RWPE1 (cell line): ENCODE measurements around the gene NLGN1.
"Not testable (repeated sequence)": the region's sequence is repeated elsewhere in the genome, so short reads cannot be mapped to it uniquely, and the experiment has no call there.

Source experiments
- CTCF ChIA-PET: fragments of 350-600 bp; sonication (Branson Sonifier 250); formaldehyde crosslinking; extraction: SDS; loops from one replicate; lab custom pipeline; 2021; lab: Yijun Ruan, JAX
- POLR2A ChIA-PET: fragments of 400-600 bp; formaldehyde crosslinking; extraction: SDS; loops from one replicate; lab custom pipeline; 2020; ENCODE audit warnings: antibody characterized with exemption; ENCODE audit not compliant: low non-redundant PET; lab: Yijun Ruan, JAX
- DNase-seq: peaks from one replicate; pipeline ENCODE4 v3.0.0; 2012; ENCODE audit warnings: low spot score
- H3K27ac ChIP-seq: fragments of 450-650 bp; 2 replicates; pipeline ENCODE4 v1.5.1; 2017
- TF ChIP-seq, protein P1 (sequence below): fragments of 450-650 bp; conservative IDR thresholded peaks from 2 replicates; pipeline ENCODE4 v1.5.1; 2017; ENCODE audit warnings: low read depth, mild to moderate bottlenecking

Gene NLGN1

DNA sequence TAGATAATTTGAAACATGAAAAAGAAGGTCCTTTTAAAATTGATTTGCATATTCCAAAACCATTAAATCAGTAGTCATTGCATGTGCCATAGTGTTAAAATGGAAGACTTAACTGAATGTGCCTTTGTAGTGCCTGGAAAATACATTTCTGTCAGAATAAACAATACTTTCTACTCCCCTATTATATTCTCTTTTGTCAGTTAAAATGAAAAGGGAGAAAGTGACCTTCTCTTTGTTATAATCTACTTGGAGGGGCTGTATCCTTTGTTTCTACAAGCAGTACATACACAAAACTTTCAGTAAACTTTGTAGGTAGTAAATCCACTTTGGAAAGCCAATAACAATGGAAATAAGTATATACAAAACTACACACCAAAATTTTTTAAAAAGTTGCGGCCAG, 189.5 kb downstream of the NLGN1 start:
- TF ChIP-seq, protein P1, sequence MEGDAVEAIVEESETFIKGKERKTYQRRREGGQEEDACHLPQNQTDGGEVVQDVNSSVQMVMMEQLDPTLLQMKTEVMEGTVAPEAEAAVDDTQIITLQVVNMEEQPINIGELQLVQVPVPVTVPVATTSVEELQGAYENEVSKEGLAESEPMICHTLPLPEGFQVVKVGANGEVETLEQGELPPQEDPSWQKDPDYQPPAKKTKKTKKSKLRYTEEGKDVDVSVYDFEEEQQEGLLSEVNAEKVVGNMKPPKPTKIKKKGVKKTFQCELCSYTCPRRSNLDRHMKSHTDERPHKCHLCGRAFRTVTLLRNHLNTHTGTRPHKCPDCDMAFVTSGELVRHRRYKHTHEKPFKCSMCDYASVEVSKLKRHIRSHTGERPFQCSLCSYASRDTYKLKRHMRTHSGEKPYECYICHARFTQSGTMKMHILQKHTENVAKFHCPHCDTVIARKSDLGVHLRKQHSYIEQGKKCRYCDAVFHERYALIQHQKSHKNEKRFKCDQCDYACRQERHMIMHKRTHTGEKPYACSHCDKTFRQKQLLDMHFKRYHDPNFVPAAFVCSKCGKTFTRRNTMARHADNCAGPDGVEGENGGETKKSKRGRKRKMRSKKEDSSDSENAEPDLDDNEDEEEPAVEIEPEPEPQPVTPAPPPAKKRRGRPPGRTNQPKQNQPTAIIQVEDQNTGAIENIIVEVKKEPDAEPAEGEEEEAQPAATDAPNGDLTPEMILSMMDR, result no peak
- no peak for DNase-seq
- POLR2A ChIA-PET, result no interaction called here
- no peak overlapping the region for H3K27ac ChIP-seq
- CTCF ChIA-PET, result interaction anchor here (0.6 kb wide), 1 partner anchor 257 kb away, joined by 4 read pairs; no protein-coding TSS in a partner anchor

DNA sequence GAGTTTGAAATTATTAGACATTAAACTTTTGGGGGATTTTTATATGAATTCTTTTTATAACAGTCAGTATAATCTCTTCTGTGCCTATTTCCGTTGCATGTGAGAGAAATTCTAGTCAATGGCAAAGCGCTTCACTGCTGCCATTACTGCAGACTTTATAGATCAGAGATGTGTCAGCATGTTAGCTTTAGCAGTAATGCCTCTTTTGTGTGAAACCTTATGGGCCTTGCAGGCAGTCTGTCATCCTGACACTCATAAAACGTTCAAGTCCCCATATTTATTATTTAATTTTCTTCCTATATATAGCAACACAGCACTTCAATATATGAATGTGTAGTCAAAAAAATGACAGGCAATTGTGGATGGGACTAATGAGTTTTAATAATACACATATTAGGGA, 191.0 kb downstream of the NLGN1 start:
- POLR2A ChIA-PET, result no interaction called here
- TF ChIP-seq, protein P1, result no peak
- CTCF ChIA-PET, result no interaction called here
- no peak overlapping the region for H3K27ac ChIP-seq
- no peak for DNase-seq

DNA sequence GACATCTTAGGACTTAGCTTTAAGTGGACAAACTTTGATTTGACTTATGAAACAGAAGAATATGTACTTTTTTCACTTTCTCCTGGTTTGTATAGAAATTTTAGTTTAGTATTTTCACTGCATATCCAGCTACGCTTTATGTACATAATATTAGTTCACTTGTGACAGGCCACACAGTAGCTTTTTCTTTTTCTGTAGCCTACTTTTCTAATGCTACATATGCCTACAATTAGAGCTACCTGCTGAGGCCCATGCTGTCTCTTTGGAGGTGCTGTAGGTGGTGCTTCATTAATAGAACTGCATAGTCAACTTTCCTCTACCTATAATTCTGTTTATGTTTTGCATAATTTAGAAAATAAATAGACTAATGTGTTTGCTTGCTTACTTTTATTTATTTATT, 191.6 kb downstream of the NLGN1 start:
- ChIA-PET POLR2A (no interaction called here), CTCF (no interaction called here)
- TF ChIP-seq, protein P1, result no peak
- no peak overlapping the region for H3K27ac ChIP-seq
- DNase-seq, result no peak

DNA sequence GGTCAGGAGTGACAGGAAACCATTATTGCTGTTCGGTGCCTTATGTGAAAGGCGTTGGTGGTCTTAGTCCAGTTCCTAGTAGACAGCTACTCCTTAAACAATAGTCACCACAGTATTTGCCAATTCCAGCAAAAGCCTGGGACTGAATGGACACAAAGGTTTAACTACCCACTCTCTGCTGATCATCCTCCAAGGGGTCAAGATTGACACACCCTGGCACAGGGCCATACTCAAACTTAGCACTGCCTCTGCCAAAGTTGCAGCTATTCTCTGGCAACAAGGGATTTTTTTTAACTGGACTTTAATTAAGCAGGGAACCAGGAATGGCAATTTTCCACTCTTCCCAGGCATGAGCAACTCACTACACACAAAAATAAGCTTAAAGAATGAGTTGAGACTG, 193.9 kb downstream of the NLGN1 start:
- DNase-seq, result no peak
- TF ChIP-seq, protein P1, result no peak
- no peak overlapping the region for H3K27ac ChIP-seq
- ChIA-PET CTCF (no interaction called here), POLR2A (no interaction called here)

DNA sequence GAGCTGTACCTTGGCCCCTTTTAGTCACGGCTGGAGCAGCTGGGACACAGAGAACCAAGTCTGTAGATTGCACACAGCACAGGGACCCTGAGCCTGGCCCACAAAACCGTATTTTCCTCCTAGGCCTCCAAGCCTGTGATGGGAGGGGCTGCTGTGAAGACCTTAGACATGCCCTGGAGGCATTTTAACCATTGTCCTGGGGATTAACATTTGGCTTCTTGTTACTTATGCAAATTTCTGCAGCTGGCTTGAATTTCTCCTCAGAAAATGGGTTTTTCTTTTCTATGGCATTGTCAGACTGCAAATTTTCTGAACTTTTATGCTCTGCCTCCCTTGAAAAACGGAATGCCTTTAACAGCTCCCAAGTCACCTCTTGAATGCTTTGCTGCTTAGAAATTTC, 197.3 kb downstream of the NLGN1 start:
- H3K27ac ChIP-seq, DNase-seq, CTCF ChIA-PET, POLR2A ChIA-PET: not testable (repeated sequence)

DNA sequence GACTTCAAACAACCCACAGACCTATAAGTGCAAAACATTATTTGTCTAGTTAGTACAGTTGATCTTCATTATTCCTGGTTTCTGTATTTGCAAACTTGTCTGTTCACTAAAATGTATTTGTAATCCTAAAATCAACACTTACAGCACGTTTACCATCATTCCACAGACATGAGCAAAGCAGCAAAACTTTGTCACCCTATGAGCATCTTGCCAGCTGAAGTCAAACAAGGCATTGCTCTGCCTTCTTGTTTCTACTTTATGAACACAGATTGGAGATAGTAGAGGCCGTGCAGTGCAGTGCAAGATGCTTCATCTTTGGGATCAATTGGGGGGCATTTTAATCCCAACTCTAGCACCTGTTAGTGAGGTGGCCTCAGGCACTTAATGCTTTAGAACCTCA, 202.1 kb downstream of the NLGN1 start:
- TF ChIP-seq, protein P1, result no peak
- POLR2A ChIA-PET, result no interaction called here
- DNase-seq, result no peak
- CTCF ChIA-PET, result no interaction called here
- no peak overlapping the region for H3K27ac ChIP-seq

DNA sequence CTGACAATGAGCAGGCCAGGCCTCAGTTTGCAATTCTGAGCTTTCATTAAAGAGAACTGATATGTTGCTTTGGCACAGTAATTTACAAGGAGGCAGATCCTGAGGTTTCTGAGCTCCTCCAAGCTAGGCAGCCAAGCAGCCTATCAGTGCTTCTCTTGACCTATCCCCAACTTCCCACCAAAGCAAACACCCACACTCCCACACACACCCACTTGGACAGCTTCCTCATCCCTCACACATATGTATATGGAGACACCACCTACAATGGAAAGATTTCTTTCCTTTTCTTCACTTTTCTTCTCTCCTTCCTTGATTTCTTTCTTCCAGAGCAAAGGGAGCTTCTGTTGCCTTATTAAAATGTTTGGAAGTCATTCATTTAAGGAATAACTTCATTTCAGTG, 217.0 kb downstream of the NLGN1 start:
- H3K27ac ChIP-seq, result no peak overlapping the region
- TF ChIP-seq, protein P1, result no peak
- DNase-seq, result no peak
- ChIA-PET POLR2A (no interaction called here), CTCF (interaction anchor here (0.6 kb wide), 1 partner anchor 1116 kb away, joined by 3 read pairs; no protein-coding TSS in a partner anchor)
